ENCODE measurements around the gene CPT2.

The CPT2 gene

DNA sequence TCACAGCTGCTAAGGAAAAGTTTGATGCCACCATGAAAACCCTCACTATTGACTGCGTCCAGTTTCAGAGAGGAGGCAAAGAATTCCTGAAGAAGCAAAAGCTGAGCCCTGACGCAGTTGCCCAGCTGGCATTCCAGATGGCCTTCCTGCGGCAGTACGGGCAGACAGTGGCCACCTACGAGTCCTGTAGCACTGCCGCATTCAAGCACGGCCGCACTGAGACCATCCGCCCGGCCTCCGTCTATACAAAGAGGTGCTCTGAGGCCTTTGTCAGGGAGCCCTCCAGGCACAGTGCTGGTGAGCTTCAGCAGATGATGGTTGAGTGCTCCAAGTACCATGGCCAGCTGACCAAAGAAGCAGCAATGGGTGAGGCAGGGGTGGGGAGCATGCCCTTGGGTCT is 14.3 kb downstream of the CPT2 start:
- Histone ChIP-seq H3K9me3 (ENCODE audit: severe bottlenecking) (no peaks in the 10 kb centered on the region), H3K36me3 (ENCODE audit: low read depth) (peaks cover 66% of the 10 kb centered on the region), H3K27ac (ENCODE audit: poor library complexity, severe bottlenecking) (no peak overlapping the region), H3K4me3 (ENCODE audit: severe bottlenecking) (no peak overlapping the region), H3K27me3 (ENCODE audit: insufficient read depth, poor library complexity, severe bottlenecking) (no peaks in the 10 kb centered on the region), H3K4me1 (ENCODE audit: insufficient read depth, poor library complexity, severe bottlenecking) (no peaks in the 10 kb centered on the region)
- no peak for DNase-seq (ENCODE audit: low spot score)
- TF ChIP-seq, protein P1, sequence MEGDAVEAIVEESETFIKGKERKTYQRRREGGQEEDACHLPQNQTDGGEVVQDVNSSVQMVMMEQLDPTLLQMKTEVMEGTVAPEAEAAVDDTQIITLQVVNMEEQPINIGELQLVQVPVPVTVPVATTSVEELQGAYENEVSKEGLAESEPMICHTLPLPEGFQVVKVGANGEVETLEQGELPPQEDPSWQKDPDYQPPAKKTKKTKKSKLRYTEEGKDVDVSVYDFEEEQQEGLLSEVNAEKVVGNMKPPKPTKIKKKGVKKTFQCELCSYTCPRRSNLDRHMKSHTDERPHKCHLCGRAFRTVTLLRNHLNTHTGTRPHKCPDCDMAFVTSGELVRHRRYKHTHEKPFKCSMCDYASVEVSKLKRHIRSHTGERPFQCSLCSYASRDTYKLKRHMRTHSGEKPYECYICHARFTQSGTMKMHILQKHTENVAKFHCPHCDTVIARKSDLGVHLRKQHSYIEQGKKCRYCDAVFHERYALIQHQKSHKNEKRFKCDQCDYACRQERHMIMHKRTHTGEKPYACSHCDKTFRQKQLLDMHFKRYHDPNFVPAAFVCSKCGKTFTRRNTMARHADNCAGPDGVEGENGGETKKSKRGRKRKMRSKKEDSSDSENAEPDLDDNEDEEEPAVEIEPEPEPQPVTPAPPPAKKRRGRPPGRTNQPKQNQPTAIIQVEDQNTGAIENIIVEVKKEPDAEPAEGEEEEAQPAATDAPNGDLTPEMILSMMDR (IDR thresholded peaks at IDR 0.05; ENCODE audit: poor library complexity, severe bottlenecking): no peak
- ATAC-seq (ENCODE audit: low read depth): no peak

- Histone ChIP-seq H3K36me3 (ENCODE audit: low read depth) (peaks cover 56% of the 10 kb centered on the region), H3K4me1 (ENCODE audit: insufficient read depth, poor library complexity, severe bottlenecking) (no peaks in the 10 kb centered on the region), H3K27ac (ENCODE audit: poor library complexity, severe bottlenecking) (no peak overlapping the region), H3K4me3 (ENCODE audit: severe bottlenecking) (no peak overlapping the region), H3K9me3 (ENCODE audit: severe bottlenecking) (no peaks in the 10 kb centered on the region), H3K27me3 (ENCODE audit: insufficient read depth, poor library complexity, severe bottlenecking) (no peaks in the 10 kb centered on the region)
- DNase-seq (ENCODE audit: low spot score): no peak
- TF ChIP-seq, protein P1 (IDR thresholded peaks at IDR 0.05; ENCODE audit: poor library complexity, severe bottlenecking): no peak
- no peak for ATAC-seq (ENCODE audit: low read depth)
These were observed 17.8 kb downstream of the CPT2 start for GRCh38 chr1:53214376-53214940.

- TF ChIP-seq, protein P1 (IDR thresholded peaks at IDR 0.05; ENCODE audit: poor library complexity, severe bottlenecking): no peak
- Histone ChIP-seq H3K4me3 (ENCODE audit: severe bottlenecking) (no peak overlapping the region), H3K4me1 (ENCODE audit: insufficient read depth, poor library complexity, severe bottlenecking) (peaks cover 4% of the 10 kb centered on the region), H3K36me3 (ENCODE audit: low read depth) (peaks cover 36% of the 10 kb centered on the region), H3K27ac (ENCODE audit: poor library complexity, severe bottlenecking) (no peak overlapping the region), H3K9me3 (ENCODE audit: severe bottlenecking) (no peaks in the 10 kb centered on the region), H3K27me3 (ENCODE audit: insufficient read depth, poor library complexity, severe bottlenecking) (no peaks in the 10 kb centered on the region)
- ATAC-seq (ENCODE audit: low read depth) (no peak), DNase-seq (ENCODE audit: low spot score) (no peak)
These were observed 21.6 kb downstream of the CPT2 start for GRCh38 chr1:53218201-53218600.

DNA sequence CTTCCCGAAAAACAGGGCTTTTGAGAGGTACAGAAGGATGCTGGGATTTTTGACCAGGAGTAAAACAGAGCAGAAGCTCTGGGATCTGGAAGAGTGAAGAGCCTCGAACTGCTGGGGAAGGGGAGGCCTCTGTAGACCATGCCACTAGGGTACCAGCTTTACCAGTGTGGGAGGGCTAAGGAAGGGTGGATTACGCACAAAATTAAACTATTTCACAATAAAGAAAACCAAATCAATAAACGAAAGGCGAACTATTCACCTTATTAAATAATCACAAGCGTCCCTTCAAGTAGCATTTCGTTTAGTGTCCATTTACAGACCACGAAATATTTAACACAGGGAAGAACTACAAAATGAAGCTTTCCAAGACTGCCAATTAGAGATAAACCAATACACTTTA is 23.1 kb downstream of the CPT2 start:
- DNase-seq (ENCODE audit: low spot score) (no peak), ATAC-seq (ENCODE audit: low read depth) (no peak)
- H3K4me1 ChIP-seq (ENCODE audit: insufficient read depth, poor library complexity, severe bottlenecking): peaks cover 4% of the 10 kb centered on the region
- H3K36me3 ChIP-seq (ENCODE audit: low read depth): peaks cover 21% of the 10 kb centered on the region
- H3K9me3 ChIP-seq (ENCODE audit: severe bottlenecking): no peaks in the 10 kb centered on the region
- H3K27me3 ChIP-seq (ENCODE audit: insufficient read depth, poor library complexity, severe bottlenecking): no peaks in the 10 kb centered on the region
- TF ChIP-seq, protein P1 (IDR thresholded peaks at IDR 0.05; ENCODE audit: poor library complexity, severe bottlenecking): no peak
- H3K4me3 ChIP-seq (ENCODE audit: severe bottlenecking): peak overlapping the region; percentile 78
- peak overlapping the region; percentile 60 for H3K27ac ChIP-seq (ENCODE audit: poor library complexity, severe bottlenecking)

GRCh38 chr1:53220171-53220961 is 23.7 kb downstream of the CPT2 start, which contains the start of gene CZIB:
TSS of gene CZIB (minus strand) at chr1:53220634. CDS start at chr1:53220575, 59 bp downstream.
- TF ChIP-seq, protein P1 (IDR thresholded peaks at IDR 0.05; ENCODE audit: poor library complexity, severe bottlenecking): no peak
- Histone ChIP-seq H3K4me3 (ENCODE audit: severe bottlenecking) (peak within 1 kb of the TSS; percentile 78), H3K27ac (ENCODE audit: poor library complexity, severe bottlenecking) (peak within 1 kb of the TSS; percentile 60), H3K4me1 (ENCODE audit: insufficient read depth, poor library complexity, severe bottlenecking) (peaks cover 4% of the 10 kb centered on the region), H3K27me3 (ENCODE audit: insufficient read depth, poor library complexity, severe bottlenecking) (no peaks in the 10 kb centered on the region), H3K36me3 (ENCODE audit: low read depth) (peaks cover 15% of the 10 kb centered on the region), H3K9me3 (ENCODE audit: severe bottlenecking) (no peaks in the 10 kb centered on the region)
- ATAC-seq (ENCODE audit: low read depth) (peak; percentile 92), DNase-seq (ENCODE audit: low spot score) (peak; percentile 96)

All from RWPE2 (cell line).